ENCODE measurements around the gene SLC35B2.

DNA sequence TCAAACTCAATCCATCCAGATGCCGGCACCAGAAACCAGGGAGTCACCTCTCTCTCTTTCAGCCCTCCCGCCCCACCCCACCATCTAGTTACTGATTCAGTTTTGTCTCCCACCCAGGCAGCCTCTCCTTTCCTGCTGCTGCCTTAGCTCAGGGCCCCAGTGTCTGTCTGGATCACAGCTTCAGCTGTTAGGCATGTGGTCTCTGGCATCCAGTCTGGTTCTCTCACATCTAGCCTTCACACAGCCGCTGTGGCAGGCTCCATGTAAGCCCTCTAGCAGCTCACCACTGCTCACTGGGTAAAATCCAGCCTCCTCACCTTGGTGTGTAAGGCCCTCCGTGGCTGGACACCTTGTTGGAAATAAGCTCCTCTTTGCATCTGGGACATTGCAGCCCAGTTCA, 34.5 kb upstream of the SLC35B2 start:
- TF ChIP-seq GATA3 (IDR thresholded peaks at IDR 0.05; ENCODE audit: low read depth, low read length) (no peak), GATA2 (IDR thresholded peaks at IDR 0.05; ENCODE audit: low read depth, low read length) (no peak)
